HK-2 (cell line): ENCODE data around the gene LATS2.
"Not testable (repeated sequence)": the region's sequence is repeated elsewhere in the genome, so short reads cannot be mapped to it uniquely, and the experiment has no call there.

Experiments
- DNase-seq: peaks from one replicate; pipeline ENCODE4 v3.0.0-alpha.2; 2018; ENCODE audit not compliant: unreplicated experiment

LATS2 gene

GRCh38 chr13:21075379-21076249, 14.2 kb upstream of the LATS2 start:
- DNase-seq: no peak

- DNase-seq: no peak
These were observed 13.6 kb upstream of the LATS2 start for GRCh38 chr13:21075011-21075378.

- DNase-seq: no peak
These were observed 13.2 kb upstream of the LATS2 start for GRCh38 chr13:21074546-21074945.

GRCh38 chr13:21071924-21072323, 10.5 kb upstream of the LATS2 start:
- no peak for DNase-seq

GRCh38 chr13:21071015-21071414, 9.6 kb upstream of the LATS2 start:
- no peak for DNase-seq

GRCh38 chr13:21069561-21070004, 8.2 kb upstream of the LATS2 start:
- DNase-seq: peak; percentile 18

GRCh38 chr13:21067848-21068247, 6.5 kb upstream of the LATS2 start:
- DNase-seq: no peak

- no peak for DNase-seq
These were observed 5.6 kb upstream of the LATS2 start for GRCh38 chr13:21066946-21067345.

GRCh38 chr13:21065686-21066085, 4.3 kb upstream of the LATS2 start:
- no peak for DNase-seq

- DNase-seq: no peak
These were observed 1.6 kb upstream of the LATS2 start for GRCh38 chr13:21063031-21063430.

GRCh38 chr13:21060338-21061028, 903 bp downstream of the LATS2 start:
- peak; percentile 34 for DNase-seq

- no peak for DNase-seq
These were observed 1.6 kb downstream of the LATS2 start for GRCh38 chr13:21059641-21060337.

GRCh38 chr13:21058361-21058760, 3.0 kb downstream of the LATS2 start:
- no peak for DNase-seq

GRCh38 chr13:21055511-21056045, 5.8 kb downstream of the LATS2 start:
- no peak for DNase-seq

GRCh38 chr13:21055016-21055415, 6.4 kb downstream of the LATS2 start:
- no peak for DNase-seq

GRCh38 chr13:21054313-21054712, 7.1 kb downstream of the LATS2 start:
- DNase-seq: no peak

GRCh38 chr13:21053231-21053630, 8.2 kb downstream of the LATS2 start:
- no peak for DNase-seq

- no peak for DNase-seq
These were observed 9.7 kb downstream of the LATS2 start for GRCh38 chr13:21051675-21052074.

GRCh38 chr13:21050288-21051197, 10.8 kb downstream of the LATS2 start:
- no peak for DNase-seq

- DNase-seq: not testable (repeated sequence)
These were observed 11.7 kb downstream of the LATS2 start for GRCh38 chr13:21049731-21050130.
